T47D (cell line): ENCODE data around the gene PRKCA.

Experiments used
- DNase-seq, 2 experiments: peaks; one replicate each; pipeline versions ENCODE4 v3.0.0 to v3.0.0-alpha.2; 2011 to 2012; ENCODE audit warnings: low read depth in 1 of 2, low spot score in 1 of 2
- JUND ChIP-seq: IDR thresholded peaks from 2 replicates; pipeline ENCODE4 v1.6.1; 2012; ENCODE audit warnings: low read depth
- in situ Hi-C: cut with HindIII; loops from 2 replicates; pipeline ENCODE4 v1.10.0; 2016; ENCODE audit warnings: low sequenced_read_pairs, low pct_unique_long_range_greater_than_20kb

Gene PRKCA

GRCh38 chr17:66829883-66830282, 527.5 kb downstream of the PRKCA start:
- in situ Hi-C loops, result no loop called here
- no peak for TF ChIP-seq JUND
- no peak for DNase-seq

DNA sequence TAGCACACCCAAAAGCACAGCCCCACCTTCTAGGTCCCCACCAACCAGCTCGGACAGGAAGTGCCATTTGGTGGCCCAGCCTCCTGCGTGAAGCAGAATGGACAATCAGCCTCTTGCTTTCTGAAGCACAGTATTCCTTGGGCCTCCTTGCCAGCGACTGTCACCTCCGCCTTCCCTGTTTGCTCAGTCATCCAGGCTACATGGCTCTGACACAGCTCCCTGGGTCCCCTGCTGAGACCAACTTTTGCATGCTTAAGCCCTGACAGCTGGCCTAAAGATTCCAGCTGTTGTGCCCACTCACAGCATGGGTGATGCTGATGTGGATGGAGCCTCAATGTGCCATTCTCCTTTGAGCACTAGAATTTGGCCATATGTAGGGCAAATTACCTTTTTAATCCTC, 528.0 kb downstream of the PRKCA start:
- in situ Hi-C loops, result no loop called here
- TF ChIP-seq JUND, result no peak
- DNase-seq, result no peak

DNA sequence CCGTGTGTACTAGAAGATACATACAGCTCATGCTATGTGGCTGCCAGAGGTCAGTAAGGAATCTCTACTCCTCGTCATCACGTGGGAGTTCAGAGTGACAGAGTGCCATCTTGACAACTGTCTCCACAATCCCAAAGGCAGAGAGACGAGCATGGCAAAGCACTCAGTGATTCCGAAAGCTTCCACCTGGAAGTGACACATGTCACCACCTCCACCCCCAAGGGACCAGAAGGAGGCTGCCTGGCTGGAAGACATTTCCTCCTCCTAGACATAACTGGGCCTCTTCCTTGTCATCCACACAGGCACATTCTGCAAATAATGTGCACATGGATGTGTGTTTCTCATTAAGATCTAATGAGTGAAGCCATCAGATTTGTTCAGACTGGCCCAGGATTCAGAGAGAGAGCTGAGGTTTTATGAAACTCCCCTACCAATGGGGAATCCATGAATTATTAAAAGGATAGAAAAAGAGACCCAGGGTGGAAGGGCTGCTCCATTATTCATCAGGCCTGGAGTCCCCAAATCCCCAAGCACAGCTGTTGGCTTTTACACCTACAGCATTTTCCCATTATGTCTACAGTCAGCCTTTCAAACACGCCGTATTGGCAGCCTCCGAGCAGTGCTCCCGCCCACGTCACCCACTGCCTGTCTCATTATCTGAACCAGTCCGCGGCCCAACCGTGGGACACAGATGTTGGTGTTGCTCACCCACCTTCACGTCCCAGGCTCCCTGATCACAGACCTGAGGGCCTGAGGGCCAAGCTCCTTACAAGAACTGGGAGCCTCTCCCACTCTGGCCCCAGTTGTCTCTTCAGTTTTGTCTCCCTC, 529.2 kb downstream of the PRKCA start:
- no peak for TF ChIP-seq JUND
- in situ Hi-C loops, result no loop called here
- no peak for DNase-seq

GRCh38 chr17:66833201-66833600, 530.8 kb downstream of the PRKCA start:
- no peak for TF ChIP-seq JUND
- no peak for DNase-seq
- in situ Hi-C loops, result no loop called here

DNA sequence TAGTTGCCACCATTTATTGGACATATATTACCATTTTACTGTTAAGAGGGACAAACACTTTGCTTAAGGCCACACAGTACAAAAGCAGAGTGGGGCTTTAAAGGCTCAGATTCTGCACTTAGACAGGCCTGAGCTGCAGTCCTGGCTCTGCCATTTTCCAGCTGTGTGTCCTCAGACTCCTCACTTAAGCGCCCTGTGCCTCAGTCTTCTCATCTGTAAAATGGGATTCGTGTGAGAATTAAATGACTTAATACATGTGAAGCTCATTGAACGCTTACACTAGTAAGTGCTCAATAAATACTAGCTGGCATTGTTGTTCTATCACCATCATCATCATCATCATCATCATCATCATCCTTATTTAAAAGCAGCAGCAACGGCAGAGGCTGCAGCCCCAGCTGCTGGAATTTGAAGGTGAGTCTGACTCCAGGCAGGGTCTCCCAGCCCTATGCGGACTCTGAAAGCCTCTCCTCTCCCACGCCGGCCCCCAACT, 532.1 kb downstream of the PRKCA start:
- no peak for TF ChIP-seq JUND
- in situ Hi-C loops, result no loop called here
- DNase-seq, result no peak

GRCh38 chr17:66834919-66835454, 532.6 kb downstream of the PRKCA start, which contains the start of gene CACNG5:
CACNG5 (plus strand) TSS chr17:66835117; CDS start chr17:66877333, 42,216 bp downstream.
- no peak for TF ChIP-seq JUND
- DNase-seq, result no peak
- in situ Hi-C loops, result no loop called here

DNA sequence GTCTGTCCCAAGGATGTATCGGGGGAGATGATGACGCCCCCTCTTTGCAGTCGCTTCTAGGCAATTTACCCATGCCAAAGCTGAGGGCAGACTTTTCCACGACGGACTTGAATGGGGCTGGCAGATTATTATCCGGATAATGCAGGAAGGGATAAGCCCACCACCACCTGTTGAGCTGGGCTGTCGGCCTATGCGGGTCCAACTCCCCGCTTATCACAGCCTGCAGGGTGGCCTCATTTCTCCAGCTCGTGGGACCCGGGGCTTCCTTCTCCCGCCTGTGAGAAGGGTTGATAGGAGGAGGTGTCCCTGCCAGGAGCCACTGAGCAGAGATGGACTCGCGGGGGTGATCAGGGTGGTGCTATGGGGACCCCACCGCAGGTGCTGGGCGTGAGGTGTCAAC, 533.1 kb downstream of the PRKCA start:
- no peak for TF ChIP-seq JUND
- DNase-seq, result no peak
- in situ Hi-C loops, result no loop called here

DNA sequence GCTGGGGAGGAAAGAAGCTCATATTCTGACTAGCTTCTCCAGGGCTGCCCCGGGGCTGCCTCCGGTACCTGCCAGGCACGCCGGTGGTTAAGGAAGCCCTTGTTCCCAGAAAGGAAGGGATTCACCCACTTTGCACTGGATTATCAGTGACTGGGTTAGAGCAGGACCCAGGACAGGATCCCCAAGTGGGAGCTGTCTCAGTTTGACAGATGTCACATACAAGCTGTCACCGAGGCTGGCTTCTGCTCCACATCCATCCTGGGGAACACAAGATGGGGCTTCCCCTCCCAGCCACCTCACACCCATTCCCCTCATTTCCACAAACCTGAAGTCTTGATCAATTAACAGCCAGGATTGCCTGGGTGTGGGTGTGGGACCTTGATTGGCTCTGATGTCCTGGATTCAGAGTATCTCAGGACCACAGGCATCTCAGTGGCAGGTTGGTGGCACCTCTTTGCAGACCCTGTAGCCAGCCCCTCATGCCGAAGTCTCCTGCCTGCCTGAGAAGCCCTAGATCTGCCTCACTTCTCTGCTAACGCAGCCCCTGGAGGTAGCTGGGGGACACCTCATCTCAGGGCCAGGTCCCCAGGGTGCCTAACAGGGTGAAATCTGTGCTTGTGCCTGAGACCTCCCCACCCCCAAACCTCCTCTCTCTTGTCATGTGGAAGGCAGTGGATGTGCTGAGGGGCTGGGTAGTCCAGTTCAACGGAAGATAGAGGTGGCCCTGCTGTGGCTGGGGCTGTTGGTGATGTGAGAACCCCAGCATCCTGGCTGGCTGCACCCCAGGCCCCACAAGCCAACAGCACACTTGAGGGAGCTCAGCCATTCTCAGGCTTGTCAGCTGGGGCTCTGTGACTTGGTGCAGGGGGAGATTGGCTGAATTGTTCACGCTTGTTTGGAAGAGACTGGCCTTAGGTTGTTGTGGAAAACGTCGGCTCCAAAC, 533.9 kb downstream of the PRKCA start:
- in situ Hi-C loops, result no loop called here
- TF ChIP-seq JUND, result no peak
- no peak for DNase-seq

DNA sequence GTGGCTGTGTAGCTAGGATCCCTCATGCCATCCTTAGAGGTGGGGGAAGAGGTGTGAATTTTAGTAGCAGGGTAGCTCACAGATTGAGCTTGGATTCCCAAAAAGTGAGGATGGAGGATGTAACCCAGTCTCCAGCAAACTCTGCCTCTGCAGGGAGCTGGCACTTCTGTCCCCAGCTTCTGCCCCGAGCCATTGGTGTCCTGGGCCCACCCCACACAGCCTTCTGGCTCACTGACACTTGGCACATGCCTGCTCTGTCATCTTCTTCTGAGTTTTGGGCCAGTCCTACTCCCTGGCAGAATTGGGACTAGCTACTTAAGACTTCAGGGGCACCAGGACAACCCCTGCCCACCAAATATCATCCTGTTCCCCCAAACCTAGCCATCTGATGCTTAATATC, 534.8 kb downstream of the PRKCA start:
- no peak for TF ChIP-seq JUND
- in situ Hi-C loops, result no loop called here
- no peak for DNase-seq

GRCh38 chr17:66837885-66838665, 535.7 kb downstream of the PRKCA start:
- DNase-seq, result no peak
- no peak for TF ChIP-seq JUND

DNA sequence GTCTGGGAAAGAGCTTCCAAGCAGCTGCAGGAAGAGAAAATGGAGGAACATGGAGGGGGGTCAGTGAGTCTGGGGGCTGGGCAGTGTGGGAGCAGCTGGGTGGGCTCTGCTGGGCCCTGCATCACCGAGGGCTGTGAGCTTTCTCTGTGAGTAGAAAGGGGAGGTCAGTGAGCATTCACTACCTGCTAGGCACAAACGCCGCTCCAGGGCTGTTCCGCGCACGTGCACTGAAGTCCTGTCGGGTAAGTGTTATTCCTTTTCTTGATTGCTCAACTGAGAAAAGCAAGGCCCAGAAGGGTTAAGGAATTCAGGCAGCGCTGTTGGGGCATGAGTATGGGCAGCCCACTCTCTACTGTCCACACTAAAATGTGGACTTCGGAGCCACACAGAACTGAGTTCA, 537.2 kb downstream of the PRKCA start:
- DNase-seq, result no peak
- no peak for TF ChIP-seq JUND
- in situ Hi-C loops, result no loop called here

More at GRCh38 chr17:66837885-66838665, 535.7 kb downstream of the PRKCA start:
- in situ Hi-C loops, result no loop called here

- no peak for DNase-seq
- in situ Hi-C loops, result no loop called here
- TF ChIP-seq JUND, result no peak
Measured at GRCh38 chr17:66840061-66840460, 537.6 kb downstream of the PRKCA start.
